PC-3 (cell line): ENCODE data around the gene CHRNB2. TPM values are rescaled to one million over a fixed set of nuclear protein-coding genes. Genes with fewer than 3 reads are reported as not detected.

Experiments
- ATAC-seq: fragments of 200-7000 bp; cut with Tn5 transposase; 2 replicates; pipeline ENCODE4 v1.9.1; 2020; ENCODE audit warnings: mild to moderate bottlenecking, moderate library complexity
- BruUV-seq: library from RNA; stranded (reverse); fragments of 400-500 nt; replicated peaks from 2 replicates; lab custom pipeline; 2021; lab: Mats Ljungman, UMichigan
- CTCF ChIA-PET: fragments of 300-600 bp; sonication (Branson Sonifier 250); formaldehyde crosslinking; loops from one replicate; lab custom pipeline; 2022; ENCODE audit warnings: antibody characterized with exemption; lab: Charles Lee
- POLR2A ChIA-PET: fragments of 300-600 bp; sonication (Branson Sonifier 250); formaldehyde crosslinking; loops from one replicate; lab custom pipeline; 2022; ENCODE audit warnings: antibody characterized with exemption; ENCODE audit not compliant: unreplicated experiment; lab: Charles Lee
- DNase-seq: peaks from one replicate; pipeline ENCODE4 v3.0.0-alpha.2; 2015
- H2AFZ ChIP-seq: fragments of 300-600 bp; sonication (generic); 2 replicates; pipeline ENCODE4 v1.6.0; 2016; ENCODE audit warnings: antibody characterized with exemption, low read length
- H3F3A ChIP-seq: fragments of 300-600 bp; sonication (generic); one replicate; pipeline ENCODE4 v1.6.0; 2017; ENCODE audit warnings: antibody characterized with exemption, low read length, control low read depth, mild to moderate bottlenecking; ENCODE audit not compliant: unreplicated experiment
- H3K27ac ChIP-seq: fragments of 300-600 bp; sonication (generic); 2 replicates; pipeline ENCODE4 v1.5.1; 2016; ENCODE audit warnings: mild to moderate bottlenecking, low read length
- H3K27me3 ChIP-seq: fragments of 300-600 bp; sonication (generic); 2 replicates; pipeline ENCODE4 v1.6.1; 2016; ENCODE audit warnings: low read length, mixed read lengths
- H3K36me3 ChIP-seq: fragments of 300-600 bp; sonication (generic); 2 replicates; pipeline ENCODE4 v1.6.1; 2016; ENCODE audit warnings: low read depth, mixed run types, low read length, mixed read lengths
- H3K4me1 ChIP-seq: fragments of 300-600 bp; sonication (generic); 2 replicates; pipeline ENCODE4 v1.5.1; 2016; ENCODE audit warnings: low read length; ENCODE audit not compliant: insufficient read depth
- H3K4me2 ChIP-seq: fragments of 300-600 bp; sonication (generic); 2 replicates; pipeline ENCODE4 v1.6.0; 2016; ENCODE audit warnings: low read length
- H3K4me3 ChIP-seq: fragments of 300-600 bp; sonication (generic); 2 replicates; pipeline ENCODE4 v1.5.1; 2016; ENCODE audit warnings: mild to moderate bottlenecking, low read length, mixed read lengths
- H3K79me2 ChIP-seq: fragments of 300-600 bp; sonication (generic); 2 replicates; pipeline ENCODE4 v1.6.1; 2017; ENCODE audit warnings: low read length, mixed read lengths
- H3K9ac ChIP-seq: fragments of 300-600 bp; sonication (generic); 2 replicates; pipeline ENCODE4 v1.6.0; 2016; ENCODE audit warnings: mild to moderate bottlenecking, low read length
- H3K9me2 ChIP-seq: fragments of 300-600 bp; sonication (generic); replicated peaks from 2 replicates; pipeline ENCODE4 v1.6.1; 2016; ENCODE audit warnings: mixed run types, low read length, mixed read lengths
- H3K9me3 ChIP-seq: fragments of 300-600 bp; sonication (generic); 2 replicates; pipeline ENCODE4 v1.6.1; 2016; ENCODE audit warnings: low read length, mixed read lengths
- H4K20me1 ChIP-seq: fragments of 300-600 bp; sonication (generic); 2 replicates; pipeline ENCODE4 v1.6.1; 2016; ENCODE audit warnings: low read length, mixed read lengths
- EZH2 ChIP-seq: fragments of 300-600 bp; sonication (generic); IDR thresholded peaks from one replicate; pipeline ENCODE4 v1.6.1; 2017; ENCODE audit warnings: antibody characterized with exemption, mild to moderate bottlenecking, low read length; ENCODE audit not compliant: unreplicated experiment
- EZH2phosphoT487 ChIP-seq: fragments of 300-600 bp; sonication (generic); IDR thresholded peaks from 2 replicates; pipeline ENCODE4 v1.6.1; 2018; ENCODE audit warnings: mild to moderate bottlenecking, antibody characterized with exemption, low read length, borderline replicate concordance
- intact Hi-C: fragments of 100-400 bp; cut with micrococcal nuclease; formaldehyde crosslinking; loops from 2 replicates; pipeline ENCODE4 v1.9.0; 2023
- total RNA-seq: library from RNA; depleted of rRNA; stranded (reverse); fragments of >200 nt; gene quantifications from 2 replicates; pipeline ENCODE4 v1.2.3, GENCODE V29; 2014
- TF ChIP-seq, protein P1 (sequence below): fragments of 300-600 bp; sonication (generic); conservative IDR thresholded peaks from 2 replicates; pipeline ENCODE4 v1.5.1; 2017; ENCODE audit warnings: antibody characterized with exemption, low read depth, mild to moderate bottlenecking, low read length

CHRNB2 gene
- total RNA-seq, 1 experiment from 2014 or later = not detected

DNA sequence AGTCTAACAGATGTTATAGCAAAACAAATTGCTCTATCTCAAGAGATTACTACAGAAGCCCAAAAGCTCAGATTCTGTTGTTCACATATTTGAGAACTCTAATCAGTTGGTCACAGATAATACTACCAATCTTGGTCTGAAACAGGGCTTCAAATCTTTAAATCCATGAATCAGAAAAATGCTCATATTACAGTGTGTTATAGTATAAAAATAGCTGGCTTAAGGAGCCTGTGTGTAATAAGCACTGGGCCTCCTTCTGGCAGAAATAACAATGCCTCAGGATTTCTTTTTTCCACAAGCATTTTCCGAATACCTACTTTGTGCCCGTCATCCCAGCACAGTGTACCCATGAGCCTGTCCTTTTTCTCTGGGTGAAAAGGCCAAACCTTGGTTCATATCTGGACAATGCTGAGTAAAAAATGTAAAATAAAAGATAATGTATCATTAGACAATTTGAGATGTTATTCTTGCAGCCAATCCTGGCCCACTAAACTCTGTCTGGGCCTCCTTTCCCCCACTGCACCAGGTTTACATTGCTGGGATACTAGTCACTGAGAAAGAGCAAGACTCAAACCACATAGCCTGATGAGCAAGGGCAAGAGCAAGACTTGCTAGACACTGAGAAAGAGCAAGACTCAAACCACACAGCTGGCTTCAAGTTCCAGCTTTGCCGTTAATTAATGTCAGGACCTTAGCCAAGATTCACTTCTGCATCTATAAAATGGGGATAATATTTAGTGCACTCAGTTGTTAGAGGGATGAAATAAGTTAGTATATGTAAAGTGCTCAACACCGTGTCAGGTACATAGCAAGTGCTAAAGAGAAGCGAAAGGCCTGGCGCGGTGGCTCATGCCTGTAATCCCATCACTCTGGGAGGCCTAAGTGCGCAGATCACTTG is 57.4 kb downstream of the CHRNB2 start:
- Histone ChIP-seq H2AFZ (no peak overlapping the region), H3K4me1 (peaks cover 11% of the 10 kb centered on the region), H3K79me2 (peaks cover 80% of the 10 kb centered on the region), H4K20me1 (peaks cover 21% of the 10 kb centered on the region; the same call in 1 of the 2 replicates), H3K4me2 (no peak overlapping the region), H3K36me3 (peaks cover 5% of the 10 kb centered on the region; the same call in 1 of the 2 replicates), H3K9me3 (no peaks in the 10 kb centered on the region), H3K9me2 (no peaks in the 10 kb centered on the region), H3K27me3 (no peaks in the 10 kb centered on the region), H3K4me3 (no peak overlapping the region), H3F3A (no peaks in the 10 kb centered on the region), H3K27ac (no peak overlapping the region), H3K9ac (no peak overlapping the region)
- TSS peak; percentile 3 for BruUV-seq
- ATAC-seq (no peak), DNase-seq (no peak)
- intact Hi-C loops = no loop called here
- ChIA-PET POLR2A (no interaction called here), CTCF (interaction anchor here (0.5 kb wide), 1 partner anchor 315 kb away, joined by 3 read pairs; no protein-coding TSS in a partner anchor)
- TF ChIP-seq EZH2 (no peak), EZH2phosphoT487 (no peak)
- TF ChIP-seq, protein P1, sequence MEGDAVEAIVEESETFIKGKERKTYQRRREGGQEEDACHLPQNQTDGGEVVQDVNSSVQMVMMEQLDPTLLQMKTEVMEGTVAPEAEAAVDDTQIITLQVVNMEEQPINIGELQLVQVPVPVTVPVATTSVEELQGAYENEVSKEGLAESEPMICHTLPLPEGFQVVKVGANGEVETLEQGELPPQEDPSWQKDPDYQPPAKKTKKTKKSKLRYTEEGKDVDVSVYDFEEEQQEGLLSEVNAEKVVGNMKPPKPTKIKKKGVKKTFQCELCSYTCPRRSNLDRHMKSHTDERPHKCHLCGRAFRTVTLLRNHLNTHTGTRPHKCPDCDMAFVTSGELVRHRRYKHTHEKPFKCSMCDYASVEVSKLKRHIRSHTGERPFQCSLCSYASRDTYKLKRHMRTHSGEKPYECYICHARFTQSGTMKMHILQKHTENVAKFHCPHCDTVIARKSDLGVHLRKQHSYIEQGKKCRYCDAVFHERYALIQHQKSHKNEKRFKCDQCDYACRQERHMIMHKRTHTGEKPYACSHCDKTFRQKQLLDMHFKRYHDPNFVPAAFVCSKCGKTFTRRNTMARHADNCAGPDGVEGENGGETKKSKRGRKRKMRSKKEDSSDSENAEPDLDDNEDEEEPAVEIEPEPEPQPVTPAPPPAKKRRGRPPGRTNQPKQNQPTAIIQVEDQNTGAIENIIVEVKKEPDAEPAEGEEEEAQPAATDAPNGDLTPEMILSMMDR = no peak

DNA sequence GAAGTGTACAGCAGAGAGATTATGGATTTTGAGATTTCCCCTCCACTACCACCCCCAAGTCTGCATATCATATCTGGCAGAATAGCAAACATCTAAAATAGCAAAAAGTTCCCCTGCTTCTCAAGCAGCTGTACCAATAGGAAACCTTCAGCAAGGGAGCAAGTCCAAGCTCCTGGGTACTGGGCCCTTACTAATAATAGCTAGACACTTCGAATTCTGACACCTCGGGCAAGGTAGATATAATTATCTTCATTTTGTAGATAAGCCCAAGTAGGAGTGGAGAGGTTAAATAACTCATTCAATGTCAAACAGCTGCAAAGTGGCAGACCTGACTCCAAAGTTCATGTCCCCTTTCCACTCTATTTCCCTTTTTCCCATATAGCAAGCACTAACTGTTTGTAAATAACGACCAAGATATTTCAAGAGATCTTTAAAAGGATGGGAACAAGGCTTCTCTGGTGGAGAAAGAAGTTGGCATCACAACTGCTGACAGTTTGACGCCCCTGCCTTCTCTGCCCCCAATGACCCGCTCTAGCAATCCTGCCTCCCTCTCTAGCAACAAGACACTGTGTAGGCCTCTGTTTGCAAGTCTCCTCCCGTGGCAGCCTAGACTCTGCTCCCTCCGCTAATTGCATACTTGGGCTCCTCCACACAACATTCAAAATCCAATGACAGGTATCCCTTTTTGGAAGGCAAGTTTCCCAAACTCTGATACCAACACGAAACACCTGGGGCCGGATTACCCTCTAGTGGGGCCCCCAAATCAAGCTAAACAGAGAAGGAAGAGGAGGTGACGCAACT is 59.1 kb downstream of the CHRNB2 start:
- H3K27me3 ChIP-seq = peaks cover 6% of the 10 kb centered on the region
- H3K4me3 ChIP-seq = peak overlapping the region; percentile 94
- BruUV-seq = TSS peak; percentile 49
- DNase-seq (no peak), ATAC-seq (peak; percentile 53)
- H4K20me1 ChIP-seq = peaks cover 18% of the 10 kb centered on the region; the same call in 1 of the 2 replicates
- TF ChIP-seq EZH2phosphoT487 = no peak
- no peak for TF ChIP-seq EZH2
- TF ChIP-seq, protein P1 = no peak
- H3K4me1 ChIP-seq = peaks cover 11% of the 10 kb centered on the region
- POLR2A ChIA-PET = interaction anchor here (0.6 kb wide), 1 partner anchor 25 kb away, joined by 7 read pairs; no protein-coding TSS in a partner anchor
- H3K79me2 ChIP-seq = peaks cover 64% of the 10 kb centered on the region
- CTCF ChIA-PET = interaction anchor here (0.7 kb wide), 1 partner anchor 67 kb away, joined by 4 read pairs; no protein-coding TSS in a partner anchor
- no peaks in the 10 kb centered on the region for H3K9me2 ChIP-seq
- peak overlapping the region; percentile 51 for H3K27ac ChIP-seq
- peak overlapping the region; percentile 83 for H3K4me2 ChIP-seq
- peak overlapping the region; percentile 95 for H2AFZ ChIP-seq
- intact Hi-C loops = no loop called here
- H3K9me3 ChIP-seq = no peaks in the 10 kb centered on the region
- H3K36me3 ChIP-seq = peaks cover 5% of the 10 kb centered on the region; the same call in 1 of the 2 replicates
- H3F3A ChIP-seq = no peaks in the 10 kb centered on the region
- H3K9ac ChIP-seq = peak overlapping the region; percentile 88
